Measurements from ENCODE around the gene RTL9. TPM values are rescaled to one million over a fixed set of nuclear protein-coding genes. Genes with fewer than 3 reads are reported as not detected.
A peak's percentile ranks its signal among the peaks of the same experiment; 100 is the strongest.

RTL9 gene
- total and polyA plus RNA-seq, 12 donors, result 0.04 to 1.3 (median 0.08) TPM; not detected in 1

GRCh38 chrX:110315551-110315950 lies 43.1 kb upstream of the RTL9 start:
- Histone ChIP-seq H3K9me3 (replicated peaks in 1 of 3) (no peaks in the 10 kb centered on the region), H3K27ac (no peak overlapping the region), H3K27me3 (no peaks in the 10 kb centered on the region), H3K36me3 (replicated peaks in 1 of 2) (no peaks in the 10 kb centered on the region), H3K4me1 (replicated peaks in 1 of 2) (no peaks in the 10 kb centered on the region), H3K4me3 (no peak overlapping the region)
- 78 to 100% (median 89%) methylated on average over 1 of the region's 1 CpG for WGBS, 4 donors
- TF ChIP-seq POLR2A (IDR thresholded peaks at IDR 0.05), result no peak
- TF ChIP-seq, protein P1, sequence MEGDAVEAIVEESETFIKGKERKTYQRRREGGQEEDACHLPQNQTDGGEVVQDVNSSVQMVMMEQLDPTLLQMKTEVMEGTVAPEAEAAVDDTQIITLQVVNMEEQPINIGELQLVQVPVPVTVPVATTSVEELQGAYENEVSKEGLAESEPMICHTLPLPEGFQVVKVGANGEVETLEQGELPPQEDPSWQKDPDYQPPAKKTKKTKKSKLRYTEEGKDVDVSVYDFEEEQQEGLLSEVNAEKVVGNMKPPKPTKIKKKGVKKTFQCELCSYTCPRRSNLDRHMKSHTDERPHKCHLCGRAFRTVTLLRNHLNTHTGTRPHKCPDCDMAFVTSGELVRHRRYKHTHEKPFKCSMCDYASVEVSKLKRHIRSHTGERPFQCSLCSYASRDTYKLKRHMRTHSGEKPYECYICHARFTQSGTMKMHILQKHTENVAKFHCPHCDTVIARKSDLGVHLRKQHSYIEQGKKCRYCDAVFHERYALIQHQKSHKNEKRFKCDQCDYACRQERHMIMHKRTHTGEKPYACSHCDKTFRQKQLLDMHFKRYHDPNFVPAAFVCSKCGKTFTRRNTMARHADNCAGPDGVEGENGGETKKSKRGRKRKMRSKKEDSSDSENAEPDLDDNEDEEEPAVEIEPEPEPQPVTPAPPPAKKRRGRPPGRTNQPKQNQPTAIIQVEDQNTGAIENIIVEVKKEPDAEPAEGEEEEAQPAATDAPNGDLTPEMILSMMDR (IDR thresholded peaks at IDR 0.05), result no peak
- no peak for DNase-seq
- intact Hi-C loops (cut with DNase I), result no loop called here

- intact Hi-C loops (cut with DNase I), result no loop called here
- DNase-seq, result no peak
- TF ChIP-seq, protein P1 (IDR thresholded peaks at IDR 0.05), result no peak
- WGBS, 4 donors, result 6 to 32% (median 19%) methylated on average over 12 of the region's 12 CpGs
- no peak overlapping the region for H3K27ac ChIP-seq
- no peaks in the 10 kb centered on the region for H3K4me1 ChIP-seq (replicated peaks in 1 of 2)
- no peaks in the 10 kb centered on the region for H3K9me3 ChIP-seq (replicated peaks in 1 of 3)
- H3K36me3 ChIP-seq (replicated peaks in 1 of 2), result no peaks in the 10 kb centered on the region
- H3K27me3 ChIP-seq, result no peaks in the 10 kb centered on the region
- H3K4me3 ChIP-seq, result peak overlapping the region in 3 of 4 donors; percentile 33 to 68 (median 49)
Observed at GRCh38 chrX:110316351-110317060, 42.1 kb upstream of the RTL9 start.

DNA sequence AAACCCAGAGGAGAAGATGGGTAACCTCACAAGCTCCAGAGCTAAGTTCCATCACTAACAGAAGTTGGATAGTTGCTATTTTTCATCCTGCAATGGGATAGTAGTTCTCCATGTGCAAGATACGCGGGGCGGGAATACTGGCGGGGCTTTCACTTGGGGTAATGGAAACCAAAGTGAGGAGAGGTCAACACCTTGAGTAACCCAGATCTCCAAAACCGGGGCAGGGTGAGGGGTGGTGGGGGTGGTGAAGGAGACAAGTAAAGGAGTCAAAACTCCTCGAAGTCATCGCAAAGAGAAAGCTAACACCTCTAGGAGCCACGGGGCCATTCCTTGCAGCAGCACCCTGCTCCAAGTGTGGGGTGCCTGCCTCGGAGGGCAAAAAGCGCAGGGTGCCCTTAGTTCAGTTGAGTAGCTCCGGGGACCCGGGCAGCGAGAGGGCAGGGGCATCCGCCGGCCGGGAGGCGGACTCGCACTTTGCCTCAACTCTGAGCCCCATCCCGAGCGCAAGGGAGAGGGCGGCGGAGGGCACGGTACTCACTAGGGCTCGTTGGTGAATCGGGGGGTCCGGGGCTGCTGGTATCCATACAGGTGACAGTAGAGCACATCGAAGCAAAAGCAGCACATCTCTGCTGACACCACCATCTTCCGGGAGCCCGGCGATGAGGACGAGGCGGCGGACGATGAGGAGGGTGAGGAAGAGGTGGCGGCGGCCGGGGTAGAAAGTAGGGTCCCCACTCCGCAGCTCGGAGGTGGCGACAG lies 41.4 kb upstream of the RTL9 start:
- peak; percentile 10 to 48 (median 24) for DNase-seq
- H3K9me3 ChIP-seq (replicated peaks in 1 of 3), result no peaks in the 10 kb centered on the region
- H3K27ac ChIP-seq, result peak overlapping the region; percentile 30 to 91 (median 70)
- peak overlapping the region; percentile 33 to 68 (median 49) for H3K4me3 ChIP-seq
- intact Hi-C loops (cut with DNase I), result no loop called here
- H3K4me1 ChIP-seq (replicated peaks in 1 of 2), result no peaks in the 10 kb centered on the region
- WGBS, 4 donors, result 1 to 43% (median 16%) methylated on average over 10 to 39 of the region's 40 CpGs
- TF ChIP-seq POLR2A (IDR thresholded peaks at IDR 0.05), result no peak
- TF ChIP-seq, protein P1 (IDR thresholded peaks at IDR 0.05), result no peak
- H3K36me3 ChIP-seq (replicated peaks in 1 of 2), result no peaks in the 10 kb centered on the region
- H3K27me3 ChIP-seq, result no peaks in the 10 kb centered on the region

GRCh38 chrX:110317820-110318663 lies 40.6 kb upstream of the RTL9 start, which contains the start of gene AMMECR1:
TSS of gene AMMECR1 (minus strand) at chrX:110318085. CDS start at chrX:110318071, 14 bp downstream.
- intact Hi-C loops (cut with DNase I), result no loop called here
- TF ChIP-seq, protein P1 (IDR thresholded peaks at IDR 0.05), result peak in 1 of 6 experiments; percentile 8
- TF ChIP-seq POLR2A (IDR thresholded peaks at IDR 0.05), result peak in 1 of 2 donors; percentile 77
- Histone ChIP-seq H3K27ac (peak within 1 kb of the TSS; percentile 30 to 91 (median 80)), H3K4me1 (replicated peaks in 1 of 2) (no peaks in the 10 kb centered on the region), H3K27me3 (no peaks in the 10 kb centered on the region), H3K4me3 (peak within 1 kb of the TSS; percentile 40 to 68 (median 49)), H3K9me3 (replicated peaks in 1 of 3) (no peaks in the 10 kb centered on the region), H3K36me3 (replicated peaks in 1 of 2) (no peaks in the 10 kb centered on the region)
- WGBS, 4 donors, result 0 to 36% (median 10%) methylated on average over 10 to 70 of the region's 78 CpGs
- DNase-seq, result peak; percentile 73 to 83 (median 76)

Data from adrenal gland (tissue), 12 donors.